ENCODE data around the gene THAP10.
A peak's percentile ranks its signal among the peaks of the same experiment; 100 is the strongest.
"Not testable (repeated sequence)": the region's sequence is repeated elsewhere in the genome, so short reads cannot be mapped to it uniquely, and the experiment has no call there.

THAP10 gene

DNA sequence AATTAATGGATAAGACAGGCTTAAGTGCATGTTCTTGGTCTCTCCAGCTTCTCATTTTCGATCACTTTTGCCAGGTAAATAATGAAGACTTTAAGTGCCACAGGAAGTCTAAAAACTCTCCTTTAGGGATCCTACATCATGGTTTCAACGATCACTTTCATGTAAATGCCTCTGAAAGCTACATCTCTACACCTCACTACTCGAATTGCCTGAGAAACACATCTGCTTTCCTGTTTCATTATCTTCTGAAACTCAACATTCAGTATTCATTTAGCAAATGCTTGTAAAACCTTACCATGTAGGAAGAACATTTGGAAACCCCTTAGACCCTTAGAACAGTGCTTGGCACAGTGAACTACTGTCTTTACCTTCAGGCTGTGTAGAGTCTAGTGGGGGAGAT is 16.2 kb downstream of the THAP10 start:
- DNase-seq, result no peak

DNA sequence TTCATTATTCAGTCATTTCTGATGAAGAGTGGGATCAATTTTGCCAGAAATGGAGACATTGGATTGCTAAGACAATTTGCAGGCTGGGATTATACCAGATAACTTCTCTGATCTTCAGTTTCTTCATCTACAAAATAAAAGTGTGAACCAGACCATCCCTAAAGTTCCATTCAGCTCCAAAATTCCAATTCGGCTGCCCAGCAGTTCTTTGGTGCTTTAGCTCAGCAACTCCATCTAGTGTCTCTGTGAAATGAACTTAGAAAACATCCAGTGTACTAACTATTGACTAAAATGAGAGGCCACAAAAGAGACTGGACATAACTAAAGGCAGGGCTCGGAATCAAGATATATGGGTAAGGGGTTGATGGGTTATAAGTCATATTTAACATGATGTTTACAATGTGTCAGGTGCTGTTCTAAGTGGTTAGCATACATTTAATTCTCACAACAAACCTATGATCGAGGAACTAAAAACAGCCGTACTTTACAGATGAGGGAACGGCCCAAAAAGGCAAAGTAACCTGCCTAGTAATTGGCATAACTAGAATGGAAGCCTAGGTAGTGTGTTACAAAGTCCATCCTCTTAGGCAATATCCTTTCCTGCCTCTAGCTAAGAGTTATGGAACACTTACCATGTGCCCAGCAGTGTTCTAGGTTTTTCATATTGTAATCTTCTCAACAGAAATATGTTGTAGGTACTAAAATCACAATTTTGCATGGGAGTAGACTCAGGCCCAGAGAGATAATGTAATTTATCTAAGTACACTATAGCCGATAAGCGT is 17.0 kb downstream of the THAP10 start:
- no peak for DNase-seq

DNA sequence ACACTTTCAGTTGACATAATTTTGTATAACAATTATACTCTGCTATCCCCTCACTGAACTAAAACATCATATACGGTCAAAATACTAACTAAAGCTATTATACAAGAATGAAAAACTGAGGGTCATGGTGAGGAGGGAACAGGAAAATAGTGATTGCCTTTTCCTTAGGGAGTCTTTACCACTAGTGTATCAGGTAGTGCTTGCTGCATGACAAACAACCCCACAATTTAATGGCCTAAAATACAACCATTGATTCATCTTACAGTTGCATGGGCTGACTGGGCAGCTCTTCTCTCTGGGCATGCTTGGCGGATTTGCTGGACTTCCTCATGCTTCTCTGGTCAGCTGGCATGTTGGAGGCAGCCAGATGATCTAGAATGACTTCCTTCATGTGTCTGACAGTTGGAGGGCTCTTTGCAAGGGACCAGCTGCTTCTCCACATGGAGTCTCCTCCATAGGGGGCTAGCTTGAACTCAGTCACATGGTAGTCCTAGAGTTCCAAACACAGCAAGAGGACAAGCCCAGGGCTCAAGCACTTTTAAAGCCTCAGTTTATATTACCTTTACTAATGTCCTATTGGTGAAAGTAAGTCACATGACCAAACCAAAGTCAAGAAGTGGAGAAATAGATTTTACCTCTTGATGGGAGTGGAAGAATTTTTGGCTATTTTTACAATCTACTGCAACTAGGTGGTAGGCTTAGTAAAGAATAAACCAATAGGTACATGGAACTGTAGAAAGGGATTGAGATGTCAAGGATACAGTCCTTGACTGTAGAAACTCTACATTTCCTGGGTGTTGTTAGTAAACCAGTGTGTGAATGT is 18.8 kb downstream of the THAP10 start:
- DNase-seq, result no peak

DNA sequence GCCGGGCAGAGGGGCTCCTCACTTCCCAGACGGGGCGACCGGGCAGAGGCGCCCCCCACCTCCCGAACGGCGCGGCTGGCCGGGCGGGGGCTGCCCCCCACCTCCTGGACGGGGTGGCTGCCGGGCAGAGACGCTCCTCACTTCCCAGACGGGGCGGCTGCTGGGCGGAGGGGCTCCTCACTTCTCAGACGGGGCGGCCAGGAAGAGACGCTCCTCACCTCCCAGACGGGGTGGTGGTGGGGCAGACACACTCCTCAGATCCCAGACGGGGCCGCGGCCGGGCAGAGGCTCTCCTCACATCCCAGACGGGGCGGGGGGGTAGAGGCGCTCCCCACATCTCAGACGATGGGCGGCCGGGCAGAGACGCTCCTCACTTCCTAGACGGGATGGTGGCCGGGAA is 20.7 kb downstream of the THAP10 start:
- not testable (repeated sequence) for DNase-seq

DNA sequence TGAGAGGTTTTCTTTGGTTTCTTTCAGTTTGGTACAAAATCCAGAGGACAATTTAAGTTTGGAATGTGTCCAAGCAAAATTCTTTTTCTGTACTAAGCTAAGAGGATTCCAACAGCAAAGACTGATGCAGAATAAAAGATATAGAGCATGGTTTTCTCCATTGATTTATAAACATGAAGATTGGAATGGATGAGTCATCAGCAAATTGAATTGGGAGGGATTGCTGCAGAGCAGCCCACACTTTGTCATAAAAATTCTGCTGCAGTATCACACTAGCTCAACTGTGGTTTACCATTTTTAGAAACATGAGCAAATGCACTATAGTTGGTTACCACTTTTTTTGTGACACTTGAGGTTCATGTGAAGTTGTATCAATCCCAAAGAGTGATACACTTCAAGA is 22.2 kb downstream of the THAP10 start:
- no peak for DNase-seq

DNA sequence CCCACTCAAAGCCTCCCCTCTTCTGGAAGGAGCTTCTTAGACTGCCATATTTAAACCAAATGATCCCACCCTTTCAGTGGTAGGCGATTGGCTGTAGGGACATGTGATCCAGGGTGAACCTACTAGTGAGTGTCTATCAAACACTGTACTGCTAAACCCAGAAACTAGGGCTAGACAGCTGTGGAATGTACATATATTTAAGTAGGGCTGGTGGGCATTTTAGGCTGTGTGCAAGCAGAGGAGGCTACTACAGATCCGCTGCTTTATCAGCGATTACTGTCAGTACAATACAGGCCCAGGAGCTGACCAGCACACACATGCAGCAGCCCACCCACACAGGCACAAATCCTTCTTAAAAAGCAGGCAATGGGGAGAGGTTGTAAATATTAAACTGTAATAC is 22.9 kb downstream of the THAP10 start:
- DNase-seq, result no peak

DNA sequence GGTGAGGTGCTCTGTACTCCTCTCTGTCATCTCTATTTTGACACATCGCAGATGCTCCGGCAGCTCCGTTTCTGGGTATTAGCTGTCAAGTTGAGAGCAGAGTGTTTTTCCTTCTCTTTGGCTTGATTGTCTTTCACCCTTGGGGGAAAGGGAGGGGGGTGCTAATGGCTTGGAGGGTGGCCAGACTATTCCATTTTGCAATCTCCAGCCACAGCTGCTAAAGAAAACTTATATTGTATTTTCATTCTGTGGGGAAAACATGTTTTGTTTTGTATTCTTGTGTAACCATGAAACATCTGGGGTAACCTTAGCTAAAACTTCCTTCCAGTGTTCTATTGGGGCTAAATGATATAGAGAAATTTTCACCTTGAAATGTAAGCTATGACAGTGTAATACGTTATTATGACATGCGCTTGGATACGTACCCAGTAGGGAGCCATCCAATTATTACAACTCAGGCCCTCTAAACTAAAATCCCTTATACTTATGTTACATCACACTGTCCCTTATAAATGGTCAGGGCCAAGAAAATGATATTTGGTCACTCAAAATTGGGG is 24.2 kb downstream of the THAP10 start:
- DNase-seq, result peak; percentile 45

DNA sequence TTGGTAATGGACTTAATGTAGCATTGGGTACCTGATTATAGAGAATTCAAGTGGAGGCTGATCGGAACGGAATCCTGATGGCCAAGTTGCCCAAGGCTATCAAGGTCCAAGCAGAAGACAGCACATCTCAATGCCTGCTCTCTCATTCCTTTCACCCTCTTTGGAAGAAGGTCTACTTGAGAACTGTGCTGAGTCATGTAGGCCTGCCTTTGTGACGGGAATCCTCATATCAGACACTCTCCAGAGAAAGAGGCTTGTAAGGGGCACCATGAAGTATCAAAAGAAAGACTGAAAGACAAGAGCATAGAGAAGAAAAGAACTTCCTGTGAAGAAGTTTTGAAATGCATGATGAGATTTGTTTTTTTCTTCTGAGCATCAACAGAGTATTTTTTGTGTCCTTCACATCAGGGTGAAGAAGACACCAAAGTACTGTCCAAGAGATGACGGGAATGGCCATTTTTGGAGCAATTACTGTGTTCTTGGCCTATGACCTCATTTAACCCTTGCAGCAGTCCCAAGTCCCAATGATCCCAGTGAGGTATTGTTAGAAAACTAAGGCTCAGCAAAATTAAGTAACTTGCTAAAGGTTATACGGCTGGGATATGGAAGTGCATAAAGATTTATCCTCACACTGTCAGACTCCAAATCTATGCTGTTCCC is 25.1 kb downstream of the THAP10 start:
- no peak for DNase-seq

DNA sequence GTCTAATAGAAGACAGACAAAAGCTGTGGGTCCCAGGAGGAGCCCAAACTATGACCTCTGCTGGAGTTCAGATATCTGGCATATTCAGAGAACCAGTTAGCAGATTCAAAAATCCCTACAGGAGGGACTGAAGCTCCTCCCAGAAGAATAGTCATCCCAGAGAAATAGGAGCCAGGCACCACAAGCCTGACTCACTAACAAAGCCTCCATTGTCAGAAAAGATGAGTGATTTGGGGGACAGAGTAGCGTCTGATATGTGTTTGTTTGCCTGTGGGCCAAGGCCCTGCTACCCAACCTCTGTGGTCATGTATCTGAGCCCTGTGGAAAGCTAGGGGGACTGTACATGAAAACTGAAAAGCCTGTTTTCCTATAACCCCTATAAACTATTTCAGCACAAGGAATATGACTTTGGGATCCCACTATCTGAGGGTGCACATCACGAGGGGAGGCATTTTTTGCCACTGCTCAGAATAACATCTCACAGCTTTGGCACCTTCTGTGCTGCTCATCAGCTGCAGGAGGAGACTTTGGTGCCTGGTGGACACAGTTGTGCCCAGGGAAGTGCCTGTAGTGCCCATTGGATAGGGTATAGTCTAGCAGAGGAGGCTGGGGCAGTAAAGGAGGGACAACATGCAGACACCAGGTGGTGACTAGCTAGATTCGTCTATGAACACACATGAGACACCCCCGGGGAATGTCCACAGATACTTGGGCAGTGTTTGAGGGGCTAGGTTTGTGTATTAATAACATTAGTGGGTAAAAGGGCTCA is 28.6 kb downstream of the THAP10 start:
- no peak for DNase-seq

DNA sequence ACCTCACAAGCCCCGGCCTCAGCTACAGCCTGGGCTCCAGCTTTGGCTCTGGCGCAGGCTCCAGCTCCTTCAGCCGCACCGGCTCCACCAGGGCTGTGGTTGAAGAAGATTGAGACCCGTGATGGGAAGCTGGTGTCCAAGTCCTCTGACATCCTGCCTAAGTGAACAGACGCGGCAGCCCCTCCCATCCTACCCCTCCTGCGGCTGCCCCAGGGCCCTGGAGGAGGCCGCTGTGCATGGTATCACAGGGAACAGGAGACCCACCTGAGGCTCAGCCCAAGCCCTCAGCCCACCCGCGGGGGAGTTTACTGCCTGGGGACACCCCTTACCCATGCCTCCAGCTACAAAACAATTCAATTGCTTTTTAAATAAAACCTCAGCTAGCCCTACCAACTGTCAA is 32.2 kb downstream of the THAP10 start:
- no peak for DNase-seq

DNA sequence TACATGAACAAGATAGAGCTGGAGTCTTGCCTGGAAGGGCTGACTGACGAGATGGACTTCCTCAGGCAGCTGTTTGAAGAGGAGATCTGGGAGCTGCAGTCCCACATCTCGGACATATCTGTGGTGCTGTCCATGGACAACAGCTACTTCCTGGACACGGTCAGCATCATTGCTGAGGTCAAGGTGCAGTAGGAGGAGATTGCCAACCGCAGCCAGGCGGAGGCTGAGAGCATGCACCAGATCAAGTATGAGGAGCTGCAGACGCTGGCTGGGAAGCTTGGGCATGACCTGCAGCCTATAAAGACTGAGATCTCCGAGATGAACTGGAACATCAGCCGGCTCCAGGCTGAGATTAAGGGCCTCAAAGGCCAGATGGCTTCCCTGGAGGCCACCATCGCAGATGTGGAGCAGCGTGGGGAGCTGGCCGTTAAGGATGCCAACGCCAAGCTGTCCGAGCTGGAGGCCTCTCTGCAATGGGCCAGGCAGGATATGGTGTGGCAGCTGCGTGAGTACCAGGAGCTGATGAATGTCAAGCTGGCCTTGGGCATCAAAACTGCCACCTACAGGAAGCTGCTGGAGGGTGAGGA is 32.8 kb downstream of the THAP10 start:
- no peak for DNase-seq

DNA sequence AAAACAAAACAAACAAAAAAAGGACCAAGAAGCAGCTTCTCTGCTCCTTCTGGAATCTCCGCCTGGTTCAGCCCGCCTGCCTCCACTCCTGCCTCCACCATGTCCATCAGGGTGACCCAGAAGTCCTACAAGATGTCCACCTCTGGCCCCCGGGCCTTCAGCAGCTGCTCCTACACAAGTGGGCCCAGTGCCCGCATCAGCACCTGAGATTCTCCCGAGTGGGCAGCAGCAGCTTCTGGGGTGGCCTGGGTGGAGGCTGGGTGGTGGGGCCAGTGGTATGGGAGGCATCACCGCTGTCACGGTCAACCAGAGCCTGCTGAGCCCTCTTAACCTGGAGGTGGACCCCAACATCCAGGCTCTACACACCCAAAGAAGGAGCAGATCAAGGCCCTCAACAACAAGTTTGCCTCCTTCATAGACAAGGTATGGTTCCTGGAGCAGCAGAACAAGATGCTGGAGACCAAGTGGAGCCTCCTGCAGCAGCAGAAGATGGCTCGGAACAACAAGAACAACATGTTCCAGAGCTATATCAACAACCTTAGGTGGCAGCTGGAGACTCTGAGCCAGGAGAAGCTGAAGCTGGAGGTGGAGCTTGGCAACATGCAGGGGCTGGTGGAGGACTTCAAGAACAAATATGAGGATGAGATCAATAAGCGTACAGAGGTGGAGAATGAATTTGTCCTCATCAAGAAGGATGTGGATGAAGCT is 33.5 kb downstream of the THAP10 start:
- DNase-seq, result not testable (repeated sequence)

DNA sequence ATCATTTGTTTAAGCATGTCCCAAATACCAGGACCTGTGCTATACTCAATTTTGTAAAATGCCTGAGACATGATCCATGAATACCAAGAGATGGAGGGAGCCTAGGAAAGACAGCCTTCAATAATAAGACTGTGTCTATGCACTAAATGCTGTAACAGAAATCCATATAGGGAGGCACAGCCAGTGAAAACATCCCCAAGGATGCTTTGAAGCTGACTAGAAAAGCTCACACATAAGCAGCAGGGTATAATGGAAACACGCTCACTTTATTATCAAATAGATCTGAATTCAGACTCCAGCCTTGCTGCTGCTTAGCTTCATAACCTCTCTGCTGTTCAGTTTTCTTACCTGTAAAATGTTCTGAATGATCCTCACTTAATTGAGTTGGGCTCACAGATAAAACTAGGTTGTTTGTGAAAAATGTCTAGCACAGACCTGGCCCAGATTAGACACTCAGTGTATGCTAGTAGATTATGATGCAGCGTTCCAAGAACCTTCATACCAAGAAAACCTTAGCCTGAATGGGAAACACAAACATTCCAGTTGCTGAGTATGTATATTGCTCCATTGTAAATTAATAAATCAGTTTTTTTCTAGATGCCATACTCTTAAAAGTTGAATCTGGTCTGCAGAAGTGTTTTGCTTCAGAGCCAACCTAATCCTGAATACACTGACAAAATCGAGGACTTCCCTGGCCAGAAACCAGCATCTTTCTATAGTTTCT is 34.5 kb downstream of the THAP10 start:
- DNase-seq, result no peak

DNA sequence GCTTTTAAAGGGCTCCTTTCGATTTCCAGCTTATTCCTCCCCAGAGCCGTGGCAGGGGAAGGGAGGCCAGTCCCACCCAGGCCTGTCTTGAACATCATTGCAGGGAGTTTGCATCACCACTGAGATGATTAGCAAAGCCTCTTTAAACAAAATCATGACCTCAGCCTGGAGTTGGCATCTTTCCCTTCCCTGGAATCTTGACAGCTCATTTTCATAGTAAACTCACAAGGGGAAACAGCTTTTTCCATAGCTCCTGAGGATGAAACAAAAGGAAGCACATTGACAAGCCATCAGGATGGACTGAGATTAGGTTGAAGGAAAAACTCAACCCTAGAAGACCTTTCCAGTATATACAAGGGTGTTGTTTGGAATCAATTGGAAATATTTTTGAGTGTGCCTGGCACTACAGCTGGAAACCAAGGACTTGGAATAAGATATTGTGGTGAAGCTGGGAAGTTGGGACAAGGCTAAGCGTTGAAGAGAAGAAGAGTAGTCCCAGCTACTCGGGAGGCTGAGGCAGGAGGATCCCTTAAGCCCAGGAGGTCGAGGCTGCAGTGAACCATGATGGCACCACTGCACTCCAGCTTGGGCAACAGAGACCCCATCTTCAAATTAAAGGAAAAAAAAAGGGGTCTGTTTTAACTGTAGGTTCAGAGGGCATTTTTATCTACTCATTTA is 35.2 kb downstream of the THAP10 start:
- peak; percentile 12 for DNase-seq

DNA sequence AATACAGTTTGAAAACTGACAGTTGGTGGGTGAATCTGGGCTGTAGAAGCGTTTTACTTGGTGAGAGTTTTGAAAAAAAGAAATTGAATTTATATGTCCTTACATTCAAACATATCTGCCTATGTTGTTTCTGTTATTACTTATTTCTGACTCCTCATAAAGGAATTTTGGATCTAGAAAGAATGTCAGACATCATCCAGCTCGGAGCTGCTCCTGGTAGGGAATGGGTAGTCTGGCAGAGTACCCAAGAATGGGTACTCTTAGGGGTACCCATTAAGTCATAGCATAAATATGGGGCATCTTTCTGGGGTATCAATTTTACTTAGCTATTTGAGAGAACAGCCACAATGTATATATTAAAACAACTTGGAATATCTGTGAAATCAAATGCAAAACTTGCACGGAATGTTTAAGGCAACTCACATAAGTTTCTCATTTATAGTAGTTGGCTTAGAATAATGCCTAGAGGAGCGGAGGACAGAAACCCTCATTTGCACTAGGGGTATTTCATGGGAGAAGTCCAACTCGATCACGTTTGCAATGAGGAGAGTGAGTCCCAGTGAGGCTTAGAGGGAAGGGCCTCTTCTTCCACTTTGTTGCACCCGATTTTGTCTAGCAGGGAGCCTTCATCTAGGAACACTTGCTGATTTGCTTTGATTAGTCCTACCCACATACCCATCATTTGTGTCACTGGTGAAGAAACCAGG is 35.9 kb downstream of the THAP10 start:
- DNase-seq, result no peak

DNA sequence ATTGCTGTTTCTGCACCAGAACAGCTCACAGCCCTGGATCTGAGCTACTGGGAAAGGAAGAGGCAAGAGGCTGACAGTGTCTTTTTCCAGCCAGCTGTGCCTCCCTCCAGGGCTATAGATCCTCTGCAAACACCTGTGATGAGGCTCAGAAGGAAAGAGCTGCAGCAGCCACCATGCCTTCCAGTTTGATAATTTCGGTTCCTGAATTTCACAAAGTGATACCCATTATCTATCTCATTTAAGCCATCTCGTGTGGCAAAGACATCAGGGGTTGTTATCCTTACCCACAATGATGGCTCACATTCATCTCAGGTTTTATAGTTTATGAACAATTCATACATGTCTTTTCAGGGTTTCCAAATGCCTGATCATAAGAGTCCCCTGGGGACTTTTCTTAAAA is 36.5 kb downstream of the THAP10 start:
- DNase-seq, result no peak

DNA sequence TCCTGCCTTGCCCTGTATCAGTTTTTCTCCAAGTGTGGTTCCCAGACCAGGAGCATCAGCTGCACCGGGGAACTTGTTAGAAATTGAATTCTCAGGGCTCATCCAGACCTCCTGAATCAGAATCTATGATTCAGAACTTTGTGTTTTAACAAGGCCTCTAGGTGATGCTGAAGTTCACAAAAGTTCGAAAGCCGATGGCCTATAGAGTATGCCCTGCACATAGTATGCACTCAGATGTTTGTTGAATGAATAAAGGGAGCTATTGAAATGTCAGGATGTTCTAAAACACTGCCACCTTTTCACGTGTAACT is 37.6 kb downstream of the THAP10 start:
- DNase-seq, result no peak

DNA sequence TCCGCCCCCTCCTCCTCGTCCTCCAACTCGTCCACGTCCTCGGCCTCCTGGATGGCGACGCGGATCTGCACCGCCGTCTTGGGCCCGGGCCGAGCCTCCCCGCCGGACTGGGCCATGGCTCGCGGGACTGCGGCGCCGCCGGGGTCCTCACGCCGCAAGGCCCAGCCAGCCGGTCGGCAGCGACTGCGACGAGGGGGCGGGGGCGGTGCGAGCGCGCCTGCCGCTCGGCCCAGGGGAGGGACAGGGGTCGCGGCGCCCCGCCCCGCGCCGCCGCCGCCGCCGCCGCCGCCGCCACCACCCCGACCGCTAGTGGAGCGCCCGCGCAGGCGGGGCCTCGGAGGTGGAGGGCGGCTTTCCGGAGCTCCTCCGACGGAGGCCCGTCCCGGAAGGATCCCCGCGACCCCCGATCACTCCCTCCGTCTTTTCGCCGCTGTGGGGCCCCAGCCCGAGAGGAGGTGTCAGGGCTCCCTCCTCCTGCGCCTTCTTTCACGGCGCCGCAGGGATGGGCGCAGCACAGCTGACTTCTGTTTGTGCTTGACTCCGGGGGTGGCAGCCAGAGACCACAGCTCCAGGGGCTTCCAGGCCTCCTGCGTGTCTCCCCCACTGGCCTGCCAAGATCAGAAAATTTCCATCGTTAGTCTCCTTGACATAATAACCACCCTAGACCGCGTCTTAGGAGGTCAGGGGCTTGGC is 38.1 kb downstream of the THAP10 start, which contains the start of gene LARP6:
Gene LARP6 (minus strand): TSS at position 185 of the 693 bp plus-strand sequence. CDS start 69 bp downstream, at position 116.
- DNase-seq, result peak; percentile 42
